ENCODE measurements around the gene FGR.

The FGR gene

GRCh38 chr1:27617420-27617819, 17.6 kb downstream of the FGR start:
- Histone ChIP-seq H3K27ac (peak overlapping the region; percentile 65), H4K20me1 (no peaks in the 10 kb centered on the region), H3K4me1 (peaks cover 24% of the 10 kb centered on the region), H3K4me2 (peak overlapping the region; percentile 68), H3K27me3 (no peaks in the 10 kb centered on the region), H3K9me3 (no peaks in the 10 kb centered on the region), H3K36me3 (no peaks in the 10 kb centered on the region), H3K4me3 (no peak overlapping the region), H3K9ac (peak overlapping the region; percentile 32; the same call in 1 of the 2 replicates)
- TF ChIP-seq Cebpa-rat (IDR thresholded peaks at IDR 0.05), result no peak

- no peak overlapping the region for H3K4me2 ChIP-seq
- TF ChIP-seq Cebpa-rat (IDR thresholded peaks at IDR 0.05), result no peak
- no peaks in the 10 kb centered on the region for H3K9me3 ChIP-seq
- H3K9ac ChIP-seq, result no peak overlapping the region
- H4K20me1 ChIP-seq, result no peaks in the 10 kb centered on the region
- no peak overlapping the region for H3K4me3 ChIP-seq
- peaks cover 24% of the 10 kb centered on the region for H3K4me1 ChIP-seq
- no peak overlapping the region for H3K27ac ChIP-seq
- no peaks in the 10 kb centered on the region for H3K36me3 ChIP-seq
- no peaks in the 10 kb centered on the region for H3K27me3 ChIP-seq
Observed at GRCh38 chr1:27616441-27616840, 18.5 kb downstream of the FGR start.

- no peak overlapping the region for H3K9ac ChIP-seq
- H4K20me1 ChIP-seq, result no peaks in the 10 kb centered on the region
- TF ChIP-seq Cebpa-rat (IDR thresholded peaks at IDR 0.05), result no peak
- H3K9me3 ChIP-seq, result no peaks in the 10 kb centered on the region
- H3K27ac ChIP-seq, result no peak overlapping the region
- H3K36me3 ChIP-seq, result no peaks in the 10 kb centered on the region
- H3K27me3 ChIP-seq, result no peaks in the 10 kb centered on the region
- no peak overlapping the region for H3K4me2 ChIP-seq
- peaks cover 24% of the 10 kb centered on the region for H3K4me1 ChIP-seq
- H3K4me3 ChIP-seq, result no peak overlapping the region
Observed at GRCh38 chr1:27615346-27616192, 19.4 kb downstream of the FGR start.

GRCh38 chr1:27614625-27615344, 20.2 kb downstream of the FGR start:
- Histone ChIP-seq H3K4me1 (peaks cover 32% of the 10 kb centered on the region), H3K4me3 (no peak overlapping the region), H3K27me3 (no peaks in the 10 kb centered on the region), H3K9me3 (no peaks in the 10 kb centered on the region), H3K27ac (no peak overlapping the region), H3K36me3 (no peaks in the 10 kb centered on the region), H3K4me2 (no peak overlapping the region), H4K20me1 (no peaks in the 10 kb centered on the region), H3K9ac (no peak overlapping the region)
- TF ChIP-seq Cebpa-rat (IDR thresholded peaks at IDR 0.05), result no peak

- TF ChIP-seq Cebpa-rat (IDR thresholded peaks at IDR 0.05), result no peak
- no peak overlapping the region for H3K9ac ChIP-seq
Observed at GRCh38 chr1:27614043-27614624, 20.9 kb downstream of the FGR start.

DNA sequence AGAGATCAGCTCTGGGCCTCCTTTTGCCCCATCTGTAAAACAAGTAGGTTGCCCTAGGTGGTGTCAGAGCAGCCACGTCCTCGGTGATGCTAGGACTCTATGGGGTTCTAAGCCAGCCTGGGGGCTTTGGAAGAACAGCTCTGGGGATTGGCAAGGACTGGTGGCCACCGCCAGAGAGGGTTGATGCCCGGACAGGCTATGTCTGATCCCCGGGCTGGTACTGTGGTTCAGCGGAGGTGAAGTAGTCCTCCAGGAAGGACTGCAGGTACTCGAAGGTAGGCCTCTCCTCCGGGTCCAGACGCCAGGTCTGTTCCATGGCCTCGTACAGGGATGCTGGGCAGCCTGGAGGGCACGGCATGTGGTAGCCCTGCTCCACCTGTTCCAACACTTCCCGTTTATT, 22.3 kb downstream of the FGR start:
- no peaks in the 10 kb centered on the region for H3K9me3 ChIP-seq
- no peak for TF ChIP-seq Cebpa-rat (IDR thresholded peaks at IDR 0.05)
- no peak overlapping the region for H3K4me3 ChIP-seq
- H3K9ac ChIP-seq, result no peak overlapping the region
- H3K4me1 ChIP-seq, result peaks cover 40% of the 10 kb centered on the region
- H4K20me1 ChIP-seq, result no peaks in the 10 kb centered on the region
- H3K27me3 ChIP-seq, result no peaks in the 10 kb centered on the region
- H3K36me3 ChIP-seq, result no peaks in the 10 kb centered on the region
- H3K4me2 ChIP-seq, result no peak overlapping the region
- no peak overlapping the region for H3K27ac ChIP-seq

More at GRCh38 chr1:27614043-27614624, 20.9 kb downstream of the FGR start:
- Histone ChIP-seq H3K4me3 (no peak overlapping the region), H3K9me3 (no peaks in the 10 kb centered on the region), H3K4me1 (peaks cover 39% of the 10 kb centered on the region), H3K27ac (no peak overlapping the region), H3K36me3 (no peaks in the 10 kb centered on the region), H4K20me1 (no peaks in the 10 kb centered on the region), H3K27me3 (no peaks in the 10 kb centered on the region), H3K4me2 (no peak overlapping the region)

GRCh38 chr1:27611450-27611849, 23.5 kb downstream of the FGR start:
- peaks cover 42% of the 10 kb centered on the region for H3K4me1 ChIP-seq
- H3K9ac ChIP-seq, result no peak overlapping the region
- H4K20me1 ChIP-seq, result no peaks in the 10 kb centered on the region
- H3K27ac ChIP-seq, result no peak overlapping the region
- no peak for TF ChIP-seq Cebpa-rat (IDR thresholded peaks at IDR 0.05)
- H3K9me3 ChIP-seq, result no peaks in the 10 kb centered on the region
- no peak overlapping the region for H3K4me3 ChIP-seq
- H3K36me3 ChIP-seq, result no peaks in the 10 kb centered on the region
- no peaks in the 10 kb centered on the region for H3K27me3 ChIP-seq
- no peak overlapping the region for H3K4me2 ChIP-seq

DNA sequence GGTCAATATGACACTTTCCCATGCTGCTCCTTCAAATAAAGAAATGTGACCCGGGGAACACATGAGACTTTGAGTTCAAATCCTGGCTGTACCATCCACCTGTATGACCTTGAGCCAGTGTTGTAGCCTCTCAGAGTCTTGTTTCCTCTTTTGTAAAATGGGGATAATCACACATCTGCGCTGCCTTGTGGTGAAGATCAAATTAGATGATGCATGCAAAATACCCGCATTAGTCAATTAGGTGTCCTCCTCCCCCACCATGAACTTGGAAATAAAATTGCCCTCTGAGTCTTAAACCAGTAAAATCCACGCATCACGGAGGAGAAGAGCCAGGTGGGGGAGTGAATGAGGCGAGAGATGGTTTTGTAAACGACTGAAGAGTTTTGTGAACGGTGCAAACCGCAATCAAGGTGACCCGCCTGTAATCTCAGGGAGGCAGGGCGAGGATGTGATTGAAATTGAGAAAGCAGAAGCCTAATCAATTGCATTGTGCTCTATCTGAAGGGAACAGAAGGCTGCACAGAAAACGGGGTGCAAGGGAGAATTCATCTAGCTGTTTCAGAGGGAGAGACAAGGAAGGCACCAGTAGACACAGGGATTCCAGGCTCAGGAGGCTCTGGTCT, 25.3 kb downstream of the FGR start:
- no peaks in the 10 kb centered on the region for H3K9me3 ChIP-seq
- H3K27me3 ChIP-seq, result no peaks in the 10 kb centered on the region
- H3K4me3 ChIP-seq, result no peak overlapping the region
- peak overlapping the region; percentile 38; the same call in 1 of the 2 replicates for H3K27ac ChIP-seq
- no peak for TF ChIP-seq Cebpa-rat (IDR thresholded peaks at IDR 0.05)
- H3K4me1 ChIP-seq, result peaks cover 59% of the 10 kb centered on the region
- H3K4me2 ChIP-seq, result peak overlapping the region; percentile 80
- H3K9ac ChIP-seq, result 0 out of 2 replicates have a peak overlapping the region, but pooled peaks have one; percentile 47
- H4K20me1 ChIP-seq, result no peaks in the 10 kb centered on the region
- H3K36me3 ChIP-seq, result no peaks in the 10 kb centered on the region

- H4K20me1 ChIP-seq, result no peaks in the 10 kb centered on the region
- H3K4me3 ChIP-seq, result no peak overlapping the region
- peak overlapping the region; percentile 80 for H3K4me2 ChIP-seq
- no peaks in the 10 kb centered on the region for H3K9me3 ChIP-seq
- H3K9ac ChIP-seq, result no peak overlapping the region
- H3K27ac ChIP-seq, result peak overlapping the region; percentile 38; the same call in 1 of the 2 replicates
- no peaks in the 10 kb centered on the region for H3K27me3 ChIP-seq
- peaks cover 62% of the 10 kb centered on the region for H3K4me1 ChIP-seq
- no peak for TF ChIP-seq Cebpa-rat (IDR thresholded peaks at IDR 0.05)
- no peaks in the 10 kb centered on the region for H3K36me3 ChIP-seq
Observed at GRCh38 chr1:27609210-27609555, 25.8 kb downstream of the FGR start.
